GM23338 (cell line): ENCODE data around the gene B3GALT2.

Experiments used
- CTCF ChIP-seq, 2 experiments: fragments of 200-600 bp in 1 of 2; sonication (generic) in 1 of 2; conservative IDR thresholded peaks; 2 replicates each; pipeline versions ENCODE4 v1.5.1 to v1.6.1; 2016 to 2017; ENCODE audit warnings: antibody characterized with exemption in 2 of 2, low read depth in 2 of 2, mild to moderate bottlenecking in 2 of 2, moderate library complexity in 1 of 2
- EZH2 ChIP-seq: fragments of 200-600 bp; sonication (generic); IDR thresholded peaks from one replicate; pipeline ENCODE4 v1.8.0; 2017; ENCODE audit warnings: antibody characterized with exemption, mild to moderate bottlenecking, low read depth; ENCODE audit not compliant: unreplicated experiment
- EZH2phosphoT487 ChIP-seq: fragments of 200-600 bp; sonication (generic); IDR thresholded peaks from one replicate; pipeline ENCODE4 v1.8.1; 2018; ENCODE audit warnings: antibody characterized with exemption; ENCODE audit not compliant: unreplicated experiment
- POLR2AphosphoS5 ChIP-seq: IDR thresholded peaks from 2 replicates; pipeline ENCODE4 v1.6.1; 2016; ENCODE audit warnings: antibody characterized with exemption, low read depth
- REST ChIP-seq: IDR thresholded peaks from one replicate; pipeline ENCODE4 v1.6.1; 2018; ENCODE audit warnings: antibody characterized with exemption; ENCODE audit not compliant: unreplicated experiment
- ZNF114 ChIP-seq: fragments of 250-450 bp; sonication (Bioruptor Pico); IDR thresholded peaks from 2 replicates; pipeline ENCODE4 v1.5.0; 2020; ENCODE audit warnings: mild to moderate bottlenecking, moderate library complexity

DNA sequence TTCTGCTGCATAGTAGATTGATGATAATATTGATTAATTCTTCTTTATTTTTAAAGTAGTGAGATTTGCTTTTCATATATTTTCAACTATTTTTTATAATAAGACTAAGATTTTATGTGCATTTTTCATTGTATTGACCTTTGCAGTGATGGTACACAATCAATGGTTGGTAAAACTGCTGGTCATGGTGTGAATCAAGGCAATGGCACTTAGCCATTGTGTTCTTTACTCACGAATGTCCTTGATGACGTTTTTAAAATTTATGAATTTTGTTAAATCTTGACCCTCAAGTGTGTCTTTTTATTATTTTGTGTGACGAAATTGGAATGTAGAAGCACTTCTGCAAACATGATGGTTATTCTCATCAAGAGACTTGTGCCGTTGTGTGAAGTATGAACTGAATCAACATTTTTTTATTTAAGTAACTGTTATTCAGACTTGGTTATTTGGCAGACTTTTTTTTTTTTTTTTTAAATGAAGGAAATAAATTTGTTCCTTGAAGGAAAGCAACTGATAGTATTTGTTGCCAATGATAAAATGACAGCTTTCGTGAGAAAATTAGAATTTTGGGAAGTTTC lies 42.0 kb downstream of the B3GALT2 start:
- TF ChIP-seq CTCF (conservative IDR thresholded peaks at IDR 0.05; ENCODE audit: low read depth in 2 of 2) (no peak), ZNF114 (CRISPR knock-in tag) (no peak), REST (no peak), POLR2AphosphoS5 (no peak), EZH2 (no peak), EZH2phosphoT487 (no peak)
